Panc1 (cell line): ENCODE measurements around the gene RAB6B.

Source experiments
- POLR2AphosphoS5 ChIP-seq: IDR thresholded peaks from 2 replicates; pipeline ENCODE4 v1.6.1; 2012; ENCODE audit warnings: mild to moderate bottlenecking, low read depth, low read length, moderate library complexity
- TF ChIP-seq, protein P1 (sequence below), 2 experiments: IDR thresholded peaks; 2 replicates each; pipeline ENCODE4 v1.6.1; 2011 to 2012; ENCODE audit warnings: low read depth in 2 of 2, control low read depth in 1 of 2, low read length in 1 of 2, mild to moderate bottlenecking in 1 of 2, moderate library complexity in 1 of 2; ENCODE audit not compliant: insufficient read depth in 1 of 2

DNA sequence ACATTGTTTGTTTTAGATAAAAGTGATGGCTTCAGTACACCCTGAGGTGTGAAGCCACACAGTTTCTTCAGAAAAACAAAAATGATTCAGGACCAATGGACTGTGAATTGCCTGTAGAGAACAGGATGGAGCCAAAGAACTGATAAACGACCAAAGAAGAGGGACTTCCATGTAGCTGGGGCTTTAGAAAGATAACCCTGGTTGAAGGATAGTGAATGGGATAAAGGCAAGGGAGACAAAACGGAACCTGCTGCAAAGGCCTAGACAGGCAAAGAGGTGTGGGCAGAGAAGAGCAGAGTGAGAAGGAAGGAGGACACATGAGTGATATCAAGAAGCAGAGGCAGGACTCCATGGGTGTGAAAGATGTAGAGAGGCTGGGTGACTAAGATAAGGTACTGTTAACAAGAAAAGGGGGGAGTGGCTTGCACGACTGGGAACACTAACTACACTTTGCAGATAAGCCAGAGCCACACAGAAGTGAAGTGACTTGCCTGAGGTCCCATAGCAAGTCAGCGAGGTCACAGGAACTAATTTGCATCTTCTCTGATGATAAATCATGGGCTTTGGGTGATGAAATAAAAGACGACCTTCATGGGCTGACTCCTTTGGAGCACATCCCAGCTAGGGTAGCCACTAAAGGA lies 44.3 kb downstream of the RAB6B start:
- no peak for TF ChIP-seq POLR2AphosphoS5
- TF ChIP-seq, protein P1, sequence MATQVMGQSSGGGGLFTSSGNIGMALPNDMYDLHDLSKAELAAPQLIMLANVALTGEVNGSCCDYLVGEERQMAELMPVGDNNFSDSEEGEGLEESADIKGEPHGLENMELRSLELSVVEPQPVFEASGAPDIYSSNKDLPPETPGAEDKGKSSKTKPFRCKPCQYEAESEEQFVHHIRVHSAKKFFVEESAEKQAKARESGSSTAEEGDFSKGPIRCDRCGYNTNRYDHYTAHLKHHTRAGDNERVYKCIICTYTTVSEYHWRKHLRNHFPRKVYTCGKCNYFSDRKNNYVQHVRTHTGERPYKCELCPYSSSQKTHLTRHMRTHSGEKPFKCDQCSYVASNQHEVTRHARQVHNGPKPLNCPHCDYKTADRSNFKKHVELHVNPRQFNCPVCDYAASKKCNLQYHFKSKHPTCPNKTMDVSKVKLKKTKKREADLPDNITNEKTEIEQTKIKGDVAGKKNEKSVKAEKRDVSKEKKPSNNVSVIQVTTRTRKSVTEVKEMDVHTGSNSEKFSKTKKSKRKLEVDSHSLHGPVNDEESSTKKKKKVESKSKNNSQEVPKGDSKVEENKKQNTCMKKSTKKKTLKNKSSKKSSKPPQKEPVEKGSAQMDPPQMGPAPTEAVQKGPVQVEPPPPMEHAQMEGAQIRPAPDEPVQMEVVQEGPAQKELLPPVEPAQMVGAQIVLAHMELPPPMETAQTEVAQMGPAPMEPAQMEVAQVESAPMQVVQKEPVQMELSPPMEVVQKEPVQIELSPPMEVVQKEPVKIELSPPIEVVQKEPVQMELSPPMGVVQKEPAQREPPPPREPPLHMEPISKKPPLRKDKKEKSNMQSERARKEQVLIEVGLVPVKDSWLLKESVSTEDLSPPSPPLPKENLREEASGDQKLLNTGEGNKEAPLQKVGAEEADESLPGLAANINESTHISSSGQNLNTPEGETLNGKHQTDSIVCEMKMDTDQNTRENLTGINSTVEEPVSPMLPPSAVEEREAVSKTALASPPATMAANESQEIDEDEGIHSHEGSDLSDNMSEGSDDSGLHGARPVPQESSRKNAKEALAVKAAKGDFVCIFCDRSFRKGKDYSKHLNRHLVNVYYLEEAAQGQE (IDR thresholded peaks at IDR 0.05; ENCODE audit: insufficient read depth in 1 of 2, low read depth in 2 of 2, low read length in 1 of 2): no peak
